ENCODE results near the gene TBL1X.

GRCh38 chrX:9781941-9782340 lies 317.1 kb downstream of the TBL1X start:
- TF ChIP-seq CTCF (conservative IDR thresholded peaks at IDR 0.05) (no peak), ZFX (IDR thresholded peaks at IDR 0.05) (no peak)
